Measurements from ENCODE around the gene NET1.

Gene NET1

GRCh38 chr10:5413012-5413938 lies 918 bp downstream of the NET1 start:
- TF ChIP-seq ZNF274 (IDR thresholded peaks at IDR 0.05; ENCODE audit: low read depth, low read length), result no peak
- peak overlapping the region; percentile 96 for H3K4me3 ChIP-seq (ENCODE audit: low read length)

- TF ChIP-seq ZNF274 (IDR thresholded peaks at IDR 0.05; ENCODE audit: low read depth, low read length), result no peak
- no peak overlapping the region for H3K4me3 ChIP-seq (ENCODE audit: low read length)
These were observed 4.6 kb downstream of the NET1 start for GRCh38 chr10:5416981-5417380.

GRCh38 chr10:5418584-5418983 lies 6.2 kb downstream of the NET1 start:
- no peak overlapping the region for H3K4me3 ChIP-seq (ENCODE audit: low read length)
- TF ChIP-seq ZNF274 (IDR thresholded peaks at IDR 0.05; ENCODE audit: low read depth, low read length), result no peak

- TF ChIP-seq ZNF274 (IDR thresholded peaks at IDR 0.05; ENCODE audit: low read depth, low read length), result no peak
- no peak overlapping the region for H3K4me3 ChIP-seq (ENCODE audit: low read length)
These were observed 7.2 kb downstream of the NET1 start for GRCh38 chr10:5419466-5420094.

GRCh38 chr10:5423771-5424170 lies 11.4 kb downstream of the NET1 start:
- no peak for TF ChIP-seq ZNF274 (IDR thresholded peaks at IDR 0.05; ENCODE audit: low read depth, low read length)
- no peak overlapping the region for H3K4me3 ChIP-seq (ENCODE audit: low read length)

- TF ChIP-seq ZNF274 (IDR thresholded peaks at IDR 0.05; ENCODE audit: low read depth, low read length), result no peak
- no peak overlapping the region for H3K4me3 ChIP-seq (ENCODE audit: low read length)
These were observed 12.4 kb downstream of the NET1 start for GRCh38 chr10:5424751-5425150.

- no peak overlapping the region for H3K4me3 ChIP-seq (ENCODE audit: low read length)
- no peak for TF ChIP-seq ZNF274 (IDR thresholded peaks at IDR 0.05; ENCODE audit: low read depth, low read length)
These were observed 15.8 kb downstream of the NET1 start for GRCh38 chr10:5428133-5428532.

- no peak for TF ChIP-seq ZNF274 (IDR thresholded peaks at IDR 0.05; ENCODE audit: low read depth, low read length)
These were observed 20.8 kb downstream of the NET1 start for GRCh38 chr10:5433182-5433581.

GRCh38 chr10:5434017-5434753 lies 21.8 kb downstream of the NET1 start:
- H3K4me3 ChIP-seq (ENCODE audit: low read length), result no peak overlapping the region
- no peak for TF ChIP-seq ZNF274 (IDR thresholded peaks at IDR 0.05; ENCODE audit: low read depth, low read length)

More at GRCh38 chr10:5433182-5433581, 20.8 kb downstream of the NET1 start:
- no peak overlapping the region for H3K4me3 ChIP-seq (ENCODE audit: low read length)

- no peak for TF ChIP-seq ZNF274 (IDR thresholded peaks at IDR 0.05; ENCODE audit: low read depth, low read length)
- H3K4me3 ChIP-seq (ENCODE audit: low read length), result no peak overlapping the region
These were observed 23.0 kb downstream of the NET1 start for GRCh38 chr10:5435328-5435727.

- H3K4me3 ChIP-seq (ENCODE audit: low read length), result no peak overlapping the region
- no peak for TF ChIP-seq ZNF274 (IDR thresholded peaks at IDR 0.05; ENCODE audit: low read depth, low read length)
These were observed 27.8 kb downstream of the NET1 start for GRCh38 chr10:5440206-5440605.

GRCh38 chr10:5441106-5441505 lies 28.7 kb downstream of the NET1 start:
- H3K4me3 ChIP-seq (ENCODE audit: low read length), result no peak overlapping the region
- TF ChIP-seq ZNF274 (IDR thresholded peaks at IDR 0.05; ENCODE audit: low read depth, low read length), result no peak

GRCh38 chr10:5442065-5442989 lies 30.0 kb downstream of the NET1 start:
- no peak for TF ChIP-seq ZNF274 (IDR thresholded peaks at IDR 0.05; ENCODE audit: low read depth, low read length)
- no peak overlapping the region for H3K4me3 ChIP-seq (ENCODE audit: low read length)

Data from GM08714 (cell line).